ENCODE results near the gene PCGF6. TPM values are rescaled to one million over a fixed set of nuclear protein-coding genes. Genes with fewer than 3 reads are reported as not detected.
A peak's percentile ranks its signal among the peaks of the same experiment; 100 is the strongest.

The PCGF6 gene
- total RNA-seq, 2 experiments from 2014 or later = 10.4 to 14.8 TPM

GRCh38 chr10:103280031-103280430, 70.9 kb downstream of the PCGF6 start:
- peaks cover 8% of the 10 kb centered on the region for H3K4me1 Mint-ChIP-seq
- peaks cover 68% of the 10 kb centered on the region for H3K27me3 Mint-ChIP-seq
- ChIA-PET CTCF (interaction anchor here (0.6 kb wide), 1 partner anchor 290 kb away, joined by 3 read pairs; no protein-coding TSS in a partner anchor), POLR2A (no interaction called here)
- intact Hi-C loops (cut with DNase I, micrococcal nuclease) = no loop called here
- peaks cover 4% of the 10 kb centered on the region for H3K9me3 Mint-ChIP-seq (ENCODE audit: low read depth)
- DNase-seq = no peak
- ATAC-seq = no peak
- peaks cover 1% of the 10 kb centered on the region for H3K36me3 Mint-ChIP-seq (ENCODE audit: low read depth)
- no peak overlapping the region for H3K27ac Mint-ChIP-seq
- no peak overlapping the region for H3K4me3 Mint-ChIP-seq

GRCh38 chr10:103278862-103279298, 72.1 kb downstream of the PCGF6 start:
- Mint-ChIP-seq H3K4me1 (peaks cover 8% of the 10 kb centered on the region), H3K4me3 (no peak overlapping the region), H3K27ac (no peak overlapping the region), H3K9me3 (ENCODE audit: low read depth) (peaks cover 4% of the 10 kb centered on the region), H3K27me3 (peaks cover 65% of the 10 kb centered on the region), H3K36me3 (ENCODE audit: low read depth) (peaks cover 1% of the 10 kb centered on the region)
- CTCF ChIA-PET = interaction anchor here (0.6 to 1.0 kb wide), 2 partner anchors 18 to 310 kb away, joined by 3 to 4 read pairs; no protein-coding TSS in a partner anchor
- intact Hi-C loops (cut with DNase I, micrococcal nuclease) = loop anchor here in 1 of 2 experiments (1.0 kb wide), 1 partner anchor 14 kb away; no protein-coding TSS in a partner anchor
- DNase-seq = peak; percentile 76
- ATAC-seq = no peak
- POLR2A ChIA-PET = no interaction called here

GRCh38 chr10:103278537-103278823, 72.5 kb downstream of the PCGF6 start:
- Mint-ChIP-seq H3K4me3 (no peak overlapping the region), H3K4me1 (peaks cover 8% of the 10 kb centered on the region), H3K9me3 (ENCODE audit: low read depth) (peaks cover 4% of the 10 kb centered on the region), H3K36me3 (ENCODE audit: low read depth) (peaks cover 1% of the 10 kb centered on the region), H3K27me3 (peaks cover 65% of the 10 kb centered on the region), H3K27ac (no peak overlapping the region)
- ATAC-seq (no peak), DNase-seq (no peak)
- ChIA-PET POLR2A (no interaction called here), CTCF (interaction anchor here (0.6 to 1.6 kb wide), 2 partner anchors 47 to 310 kb away, joined by 3 to 4 read pairs; no protein-coding TSS in a partner anchor)
- intact Hi-C loops (cut with DNase I, micrococcal nuclease) = no loop called here

DNA sequence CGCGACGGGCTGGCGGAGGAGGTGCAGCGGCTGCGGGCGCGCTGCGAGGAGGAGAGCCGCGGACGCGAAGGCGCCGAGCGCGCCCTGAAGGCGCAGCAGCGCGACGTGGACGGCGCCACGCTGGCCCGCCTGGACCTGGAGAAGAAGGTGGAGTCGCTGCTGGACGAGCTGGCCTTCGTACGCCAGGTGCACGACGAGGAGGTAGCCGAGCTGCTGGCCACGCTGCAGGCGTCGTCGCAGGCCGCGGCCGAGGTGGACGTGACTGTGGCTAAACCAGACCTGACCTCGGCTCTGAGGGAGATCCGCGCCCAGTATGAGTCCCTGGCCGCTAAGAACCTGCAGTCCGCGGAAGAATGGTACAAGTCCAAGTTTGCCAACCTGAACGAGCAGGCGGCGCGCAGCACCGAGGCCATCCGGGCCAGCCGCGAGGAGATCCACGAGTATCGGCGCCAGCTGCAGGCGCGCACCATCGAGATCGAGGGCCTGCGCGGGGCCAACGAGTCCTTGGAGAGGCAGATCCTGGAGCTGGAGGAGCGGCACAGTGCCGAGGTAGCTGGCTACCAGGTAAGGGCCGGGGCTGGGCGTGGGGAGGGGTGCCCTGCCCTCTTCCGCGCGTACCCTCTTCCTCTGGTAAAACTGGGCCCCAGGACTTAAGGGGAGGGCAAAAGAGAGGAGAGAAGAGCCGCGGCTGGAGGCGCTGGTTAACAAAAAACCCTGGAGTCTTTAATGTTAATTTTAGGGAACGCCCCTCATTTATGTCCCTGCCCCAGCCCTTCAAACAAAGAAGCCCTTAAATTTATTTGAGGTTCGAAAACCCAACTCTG, 73.0 kb downstream of the PCGF6 start:
- Mint-ChIP-seq H3K4me1 (peaks cover 8% of the 10 kb centered on the region), H3K9me3 (ENCODE audit: low read depth) (peaks cover 4% of the 10 kb centered on the region), H3K36me3 (ENCODE audit: low read depth) (peaks cover 1% of the 10 kb centered on the region), H3K27ac (no peak overlapping the region), H3K27me3 (peaks cover 60% of the 10 kb centered on the region), H3K4me3 (no peak overlapping the region)
- DNase-seq (no peak), ATAC-seq (no peak)
- POLR2A ChIA-PET = interaction anchor here (0.7 to 1.6 kb wide), 2 partner anchors 84 to 85 kb away, joined by 3 to 4 read pairs; no protein-coding TSS in a partner anchor
- CTCF ChIA-PET = interaction anchor here (0.6 to 1.6 kb wide), 4 partner anchors 14 to 130 kb away, joined by 3 to 4 read pairs (median 3); no protein-coding TSS in a partner anchor
- intact Hi-C loops (cut with DNase I, micrococcal nuclease) = no loop called here

- Mint-ChIP-seq H3K9me3 (ENCODE audit: low read depth) (peaks cover 4% of the 10 kb centered on the region), H3K4me3 (peak within 1 kb of the TSS; percentile 51), H3K27ac (no peak within 1 kb of the TSS), H3K27me3 (peaks cover 55% of the 10 kb centered on the region), H3K4me1 (peaks cover 8% of the 10 kb centered on the region), H3K36me3 (ENCODE audit: low read depth) (peaks cover 1% of the 10 kb centered on the region)
- DNase-seq (peak; percentile 66), ATAC-seq (peak; percentile 91)
- intact Hi-C loops (cut with DNase I, micrococcal nuclease) = no loop called here
- POLR2A ChIA-PET = interaction anchor here (0.6 to 1.6 kb wide), 3 partner anchors 84 to 563 kb away, joined by 3 to 7 read pairs (median 4); partner anchors contain the start of genes ARL3 and SFXN2
- CTCF ChIA-PET = interaction anchor here (0.6 to 1.6 kb wide), 5 partner anchors 13 to 129 kb away, joined by 3 to 4 read pairs (median 3); no protein-coding TSS in a partner anchor
These were observed 73.8 kb downstream of the PCGF6 start, which contains the start of gene INA for GRCh38 chr10:103276896-103277712. Gene INA (plus strand): TSS chr10:103277138. CDS start chr10:103277212, 74 bp downstream.

DNA sequence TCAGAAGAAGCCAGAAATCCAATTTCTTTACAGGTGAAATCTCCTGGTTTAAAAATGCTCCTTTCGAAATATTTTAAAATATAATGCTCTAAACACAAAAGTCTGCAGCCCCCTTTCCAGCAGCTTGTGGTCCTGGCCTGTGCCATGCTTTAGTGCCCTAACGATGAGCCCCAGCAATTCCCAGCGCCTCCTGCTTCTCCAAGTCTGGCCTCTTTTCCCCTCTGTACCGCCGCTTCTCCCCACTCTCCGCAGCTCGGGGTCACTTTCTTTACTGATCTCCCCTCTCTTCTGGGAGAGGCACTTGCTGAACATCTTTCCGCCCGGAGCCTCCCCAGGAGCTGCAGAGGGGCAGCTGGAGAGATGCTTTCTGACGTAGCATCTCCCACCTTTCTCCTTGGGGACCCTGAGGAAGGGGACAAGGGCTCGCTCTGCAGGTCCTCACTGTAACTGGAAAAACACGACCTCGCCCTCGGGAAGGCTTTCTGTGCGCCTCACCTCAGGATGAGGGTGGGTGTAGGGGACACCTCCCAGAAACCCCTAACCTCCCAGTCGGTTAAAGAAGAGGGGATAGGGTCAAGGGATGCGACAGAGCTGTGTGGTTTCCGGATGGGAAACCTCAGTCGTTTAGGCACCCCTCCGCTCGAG, 74.6 kb downstream of the PCGF6 start:
- peaks cover 4% of the 10 kb centered on the region for H3K9me3 Mint-ChIP-seq (ENCODE audit: low read depth)
- ATAC-seq (no peak), DNase-seq (no peak)
- peaks cover 53% of the 10 kb centered on the region for H3K27me3 Mint-ChIP-seq
- ChIA-PET CTCF (interaction anchor here (0.6 to 1.4 kb wide), 3 partner anchors 8 to 32 kb away, joined by 3 read pairs; no protein-coding TSS in a partner anchor), POLR2A (interaction anchor here (0.6 to 1.6 kb wide), 2 partner anchors 84 to 562 kb away, joined by 4 to 7 read pairs; partner anchors contain the start of genes ARL3 and SFXN2)
- H3K27ac Mint-ChIP-seq = no peak overlapping the region
- intact Hi-C loops (cut with DNase I, micrococcal nuclease) = no loop called here
- H3K4me1 Mint-ChIP-seq = peaks cover 8% of the 10 kb centered on the region
- peak overlapping the region; percentile 51 for H3K4me3 Mint-ChIP-seq
- peaks cover 1% of the 10 kb centered on the region for H3K36me3 Mint-ChIP-seq (ENCODE audit: low read depth)

DNA sequence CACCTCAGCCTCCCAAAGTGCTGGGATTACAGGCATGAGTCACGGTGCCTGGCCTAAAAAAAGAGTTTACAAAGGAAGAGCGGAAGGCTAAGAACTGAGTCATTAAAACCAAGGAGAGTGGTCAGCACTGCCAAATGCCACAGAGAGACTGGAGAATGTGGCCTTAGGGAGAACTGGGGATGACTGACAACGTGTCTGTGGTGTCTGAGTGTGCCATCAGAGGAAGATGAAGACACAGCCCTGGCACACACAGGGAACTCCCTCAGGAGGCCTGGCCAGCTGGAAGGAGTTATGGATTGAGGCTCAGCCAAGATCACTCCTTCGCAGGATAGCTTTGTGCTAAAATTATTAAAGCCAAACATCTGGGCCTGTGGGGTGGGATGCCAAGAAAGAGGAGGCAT, 77.9 kb downstream of the PCGF6 start:
- ChIA-PET CTCF (no interaction called here), POLR2A (no interaction called here)
- DNase-seq = no peak
- Mint-ChIP-seq H3K36me3 (ENCODE audit: low read depth) (no peaks in the 10 kb centered on the region), H3K9me3 (ENCODE audit: low read depth) (no peaks in the 10 kb centered on the region), H3K27ac (no peak overlapping the region), H3K4me3 (no peak overlapping the region), H3K27me3 (peaks cover 35% of the 10 kb centered on the region), H3K4me1 (peaks cover 4% of the 10 kb centered on the region)
- intact Hi-C loops (cut with DNase I, micrococcal nuclease) = no loop called here
- ATAC-seq = no peak

- ChIA-PET POLR2A (no interaction called here), CTCF (no interaction called here)
- DNase-seq (peak; percentile 71), ATAC-seq (no peak)
- peaks cover 4% of the 10 kb centered on the region for H3K4me1 Mint-ChIP-seq
- H3K36me3 Mint-ChIP-seq (ENCODE audit: low read depth) = peaks cover under 1% of the 10 kb centered on the region
- peaks cover 3% of the 10 kb centered on the region for H3K9me3 Mint-ChIP-seq (ENCODE audit: low read depth)
- no peak overlapping the region for H3K27ac Mint-ChIP-seq
- intact Hi-C loops (cut with DNase I, micrococcal nuclease) = loop anchor here in 1 of 2 experiments (1.0 kb wide), 1 partner anchor 13 kb away; no protein-coding TSS in a partner anchor
- H3K4me3 Mint-ChIP-seq = no peak overlapping the region
- H3K27me3 Mint-ChIP-seq = peaks cover 34% of the 10 kb centered on the region
These were observed 85.1 kb downstream of the PCGF6 start for GRCh38 chr10:103265717-103266329.

- Mint-ChIP-seq H3K27me3 (peaks cover 28% of the 10 kb centered on the region), H3K4me1 (peaks cover 4% of the 10 kb centered on the region), H3K9me3 (ENCODE audit: low read depth) (peaks cover 9% of the 10 kb centered on the region), H3K36me3 (ENCODE audit: low read depth) (peaks cover 3% of the 10 kb centered on the region), H3K27ac (no peak overlapping the region), H3K4me3 (no peak overlapping the region)
- CTCF ChIA-PET = no interaction called here
- intact Hi-C loops (cut with DNase I, micrococcal nuclease) = no loop called here
- ATAC-seq (peak; percentile 95), DNase-seq (peak; percentile 31)
- POLR2A ChIA-PET = no interaction called here
These were observed 88.7 kb downstream of the PCGF6 start for GRCh38 chr10:103262229-103262628.

DNA sequence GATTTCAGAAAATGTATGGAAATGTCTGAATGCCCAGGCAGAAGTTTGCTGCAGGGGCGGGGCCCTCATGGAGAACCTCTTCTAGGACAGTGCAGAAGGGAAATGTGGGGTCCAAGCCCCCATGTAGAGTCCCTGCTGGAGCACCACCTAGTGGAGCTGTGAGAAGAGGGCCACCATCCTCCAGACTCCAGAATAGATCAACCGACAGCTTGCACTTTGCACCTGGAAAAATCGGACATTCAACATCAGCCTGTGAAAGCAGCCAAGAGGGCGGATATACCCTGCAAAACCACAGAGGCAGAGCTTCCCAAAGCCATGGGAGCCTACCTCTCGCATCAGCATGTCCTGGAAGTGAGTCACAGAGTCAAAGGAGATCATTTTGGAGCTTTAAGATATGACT, 91.0 kb downstream of the PCGF6 start:
- Mint-ChIP-seq H3K27ac (no peak overlapping the region), H3K36me3 (ENCODE audit: low read depth) (peaks cover 3% of the 10 kb centered on the region), H3K4me3 (no peak overlapping the region), H3K27me3 (peaks cover 18% of the 10 kb centered on the region), H3K9me3 (ENCODE audit: low read depth) (peaks cover 9% of the 10 kb centered on the region), H3K4me1 (peaks cover 6% of the 10 kb centered on the region)
- intact Hi-C loops (cut with DNase I, micrococcal nuclease) = no loop called here
- CTCF ChIA-PET = interaction anchor here (0.9 kb wide), 1 partner anchor 63 kb away, joined by 4 read pairs; no protein-coding TSS in a partner anchor
- ATAC-seq (no peak), DNase-seq (no peak)
- POLR2A ChIA-PET = no interaction called here
